ENCODE data around the gene FNDC3A.
"Not testable (repeated sequence)": the region's sequence is repeated elsewhere in the genome, so short reads cannot be mapped to it uniquely, and the experiment has no call there.

Gene FNDC3A

DNA sequence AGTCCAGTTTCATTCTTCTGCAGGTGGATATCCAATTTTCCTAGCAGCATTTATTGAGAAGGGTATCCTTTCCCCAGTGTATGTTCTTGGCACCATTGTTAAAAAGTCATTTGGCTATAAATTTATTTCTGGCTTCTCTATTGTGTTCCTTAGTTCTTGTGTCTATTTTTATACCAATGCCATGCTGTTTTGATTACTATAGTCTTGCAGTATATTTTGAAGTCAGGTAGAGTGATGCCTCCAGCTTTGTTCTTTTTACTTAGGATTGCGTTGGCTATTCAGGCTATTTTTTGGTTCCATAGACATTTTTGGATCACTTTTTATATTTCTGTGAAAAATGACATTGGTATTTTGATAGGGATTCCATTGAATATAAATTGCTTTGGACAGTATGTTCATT lies 172.7 kb downstream of the FNDC3A start:
- DNase-seq, result no peak

DNA sequence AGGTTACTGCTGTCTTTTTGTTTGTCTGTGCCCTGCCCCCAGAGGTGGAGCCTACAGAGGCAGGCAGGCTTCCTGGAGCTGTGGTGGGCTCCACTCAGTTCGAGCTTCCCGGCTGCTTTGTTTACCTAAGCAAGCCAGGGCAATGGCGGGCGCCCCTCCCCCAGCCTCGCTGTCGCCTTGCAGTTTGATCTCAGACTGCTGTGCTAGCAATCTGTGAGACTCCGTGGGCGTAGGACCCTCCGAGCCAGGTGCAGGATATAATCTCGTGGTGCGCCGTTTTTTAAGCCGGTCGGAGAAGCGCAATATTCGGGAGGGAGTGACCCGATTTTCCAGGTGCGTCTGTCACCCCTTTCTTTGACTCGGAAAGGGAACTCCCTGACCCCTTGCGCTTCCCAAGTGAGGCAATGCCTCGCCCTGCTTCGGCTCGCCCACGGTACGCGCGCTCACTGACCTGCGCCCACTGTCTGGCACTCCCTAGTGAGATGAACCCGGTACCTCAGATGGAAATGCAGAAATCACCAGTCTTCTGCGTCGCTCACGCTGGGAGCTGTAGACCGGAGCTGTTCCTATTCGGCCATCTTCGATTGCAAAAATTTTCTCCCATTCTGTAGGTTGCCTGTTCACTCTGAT lies 182.4 kb downstream of the FNDC3A start:
- not testable (repeated sequence) for DNase-seq

DNA sequence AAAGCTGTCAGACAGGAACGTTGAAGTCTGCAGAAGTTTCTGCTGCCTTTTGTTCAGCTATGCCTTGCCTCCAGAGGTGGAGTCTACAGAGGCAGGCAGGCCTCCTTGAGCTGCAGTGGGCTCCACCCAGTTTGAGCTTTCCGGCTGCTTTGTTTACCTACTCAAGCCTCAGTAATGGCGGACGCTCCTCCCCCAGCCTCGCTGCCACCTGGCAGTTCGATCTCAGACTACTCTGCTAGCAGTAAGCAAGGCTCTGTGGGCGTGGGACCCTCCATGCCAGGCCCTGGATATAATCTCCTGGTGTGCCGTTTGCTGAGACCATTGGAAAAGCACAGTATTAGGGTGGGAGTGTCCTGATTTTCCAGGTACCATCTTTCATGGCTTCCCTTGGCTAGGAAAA lies 187.4 kb downstream of the FNDC3A start:
- DNase-seq, result not testable (repeated sequence)

DNA sequence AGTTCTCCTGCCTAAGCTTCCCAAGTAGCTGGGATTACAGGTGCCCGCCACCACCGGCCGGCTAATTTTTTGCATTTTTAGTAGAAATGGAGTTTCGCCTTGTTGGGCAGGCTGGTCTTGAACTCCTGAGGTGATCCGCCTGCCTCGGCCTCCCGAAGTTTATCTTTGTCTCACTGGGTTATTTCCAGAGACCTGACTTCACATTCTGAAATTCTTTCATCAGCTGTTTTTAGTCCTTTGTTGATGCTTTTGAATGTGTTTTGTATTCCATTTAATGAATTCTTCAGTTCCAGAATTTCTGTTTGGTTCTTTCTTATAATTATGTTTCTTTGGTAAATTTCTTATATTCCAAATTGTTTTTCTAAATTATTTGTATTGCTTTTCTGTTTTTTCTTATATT lies 189.0 kb downstream of the FNDC3A start:
- no peak for DNase-seq

DNA sequence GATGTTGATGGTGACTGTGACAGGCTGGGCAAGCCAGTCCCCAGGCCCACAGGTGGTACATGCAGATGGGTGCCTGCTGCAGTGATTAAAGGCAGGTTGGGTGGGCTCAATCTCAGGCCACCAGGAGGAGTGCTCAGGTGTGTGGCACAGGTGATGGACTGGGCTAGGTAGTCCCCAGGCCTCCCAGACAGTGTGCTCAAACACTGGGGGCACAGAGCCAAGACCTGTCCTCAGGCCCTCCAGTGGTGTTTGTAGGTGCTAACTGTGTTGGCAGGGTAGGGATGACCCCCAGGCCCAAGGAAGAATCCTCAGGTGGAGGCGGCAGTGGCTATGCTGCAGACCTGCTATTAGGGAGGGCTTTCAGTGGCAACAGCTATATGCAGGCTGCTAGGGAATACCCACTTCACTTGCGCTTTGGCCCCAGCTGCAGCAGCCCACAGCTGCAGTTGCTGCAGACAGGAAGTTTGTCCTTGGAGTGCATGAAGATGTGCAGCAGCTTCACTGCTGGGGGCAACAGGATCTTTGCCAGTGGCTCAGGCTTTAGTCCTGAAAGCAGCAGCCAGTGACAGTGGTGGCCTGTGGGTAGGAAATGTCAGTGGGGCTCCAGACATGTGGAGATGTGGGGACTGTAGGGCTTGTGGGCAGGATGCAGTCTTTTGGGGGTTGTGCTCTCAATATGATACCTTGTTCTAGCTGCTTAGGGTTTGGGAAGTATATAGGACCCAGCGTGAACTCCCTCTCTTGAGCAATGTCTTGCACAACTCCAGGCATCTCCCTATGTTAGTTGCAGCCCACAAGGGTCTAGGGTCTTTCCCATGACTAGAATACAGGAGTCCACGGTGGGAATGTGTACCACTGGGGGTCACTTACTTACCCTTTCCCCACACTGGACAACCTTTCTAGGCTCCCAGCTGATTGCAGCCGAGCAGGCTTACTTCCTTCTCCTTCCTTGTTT lies 190.4 kb downstream of the FNDC3A start:
- no peak for DNase-seq

DNA sequence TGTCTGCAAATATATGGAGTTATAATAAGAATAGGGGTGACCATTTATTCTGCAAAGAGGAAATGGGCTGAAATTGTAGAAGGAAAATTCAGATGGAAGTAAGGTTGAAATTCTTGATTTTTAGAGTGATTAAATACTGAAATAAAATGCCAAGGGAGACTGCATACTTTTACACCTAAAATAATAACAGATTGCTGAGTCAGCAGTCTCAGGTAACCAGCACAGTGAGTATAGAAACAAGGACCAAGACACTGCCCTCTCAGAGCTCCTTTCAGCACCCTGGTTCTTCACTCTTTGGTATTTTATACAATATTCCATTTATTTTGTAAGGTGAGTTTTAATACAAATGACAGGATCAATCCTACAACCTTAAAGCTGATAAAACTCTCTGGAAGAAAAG lies 195.6 kb downstream of the FNDC3A start:
- no peak for DNase-seq

DNA sequence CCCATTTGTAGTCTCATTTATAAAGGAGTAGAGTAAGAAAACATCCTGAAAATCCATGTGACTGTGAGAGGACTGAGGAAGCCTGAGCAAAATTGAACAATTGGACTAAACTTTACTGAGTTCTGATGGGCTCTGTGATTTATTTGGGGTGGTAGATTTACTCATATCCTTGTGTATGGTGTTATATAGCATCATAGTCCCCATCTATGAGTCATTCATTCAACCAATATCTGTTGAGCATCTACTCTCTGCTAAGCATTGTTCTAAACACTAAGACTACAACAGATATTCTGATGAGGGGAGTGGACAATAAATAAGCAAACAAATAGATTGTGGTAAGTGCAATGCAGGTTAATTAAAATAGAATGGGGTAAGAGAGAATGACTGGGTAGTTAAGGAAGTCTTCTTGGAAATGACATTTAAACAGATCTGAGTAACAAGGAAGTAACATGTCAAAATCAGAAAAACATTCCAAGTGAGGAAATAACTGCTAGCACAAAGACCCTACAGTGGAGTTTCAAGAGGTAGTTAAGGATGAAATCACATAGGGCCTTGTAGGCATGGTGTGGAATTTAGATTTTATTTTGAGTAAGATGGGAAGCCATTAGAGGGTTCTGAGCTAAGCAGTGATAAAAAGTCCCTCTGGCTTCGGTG lies 208.1 kb downstream of the FNDC3A start:
- DNase-seq, result no peak

DNA sequence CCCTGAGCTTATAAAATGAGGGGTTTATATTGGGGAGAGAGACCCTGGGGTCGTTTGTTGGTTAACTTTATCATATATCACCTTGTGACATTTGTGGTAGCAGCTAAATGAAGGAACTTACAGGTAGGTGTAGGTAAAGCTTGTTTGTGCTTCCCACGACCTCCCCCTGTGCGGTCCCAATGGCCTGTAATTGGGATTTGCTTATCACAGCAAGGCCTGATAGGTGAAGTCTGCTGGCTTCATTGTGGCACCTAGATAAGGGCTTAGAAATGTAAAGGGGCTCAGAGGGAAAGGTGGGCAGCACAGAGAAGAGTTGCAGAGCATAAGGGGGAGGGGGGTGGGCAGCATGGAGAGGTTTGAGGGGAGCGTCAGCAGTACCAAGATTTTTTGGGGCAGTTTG lies 208.9 kb downstream of the FNDC3A start:
- DNase-seq, result no peak

DNA sequence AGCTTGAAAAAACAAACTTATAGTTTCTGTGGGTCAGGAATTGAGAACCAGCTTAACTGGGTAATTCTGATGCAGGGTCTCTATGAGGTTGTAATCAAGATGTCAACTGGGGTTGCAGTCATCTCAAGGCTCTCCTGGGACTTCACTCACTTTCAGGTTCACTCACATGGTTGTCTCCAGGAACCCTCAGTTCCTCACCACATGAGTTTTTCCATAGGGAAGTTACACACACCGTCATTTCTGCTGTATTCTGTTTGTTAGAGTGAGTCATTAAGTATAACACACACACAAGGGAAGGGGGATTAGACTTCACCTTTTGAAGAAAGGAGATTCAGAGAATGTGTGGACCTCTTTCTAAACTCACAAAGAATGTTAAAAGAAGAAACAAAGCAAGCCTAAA lies 209.6 kb downstream of the FNDC3A start:
- no peak for DNase-seq

DNA sequence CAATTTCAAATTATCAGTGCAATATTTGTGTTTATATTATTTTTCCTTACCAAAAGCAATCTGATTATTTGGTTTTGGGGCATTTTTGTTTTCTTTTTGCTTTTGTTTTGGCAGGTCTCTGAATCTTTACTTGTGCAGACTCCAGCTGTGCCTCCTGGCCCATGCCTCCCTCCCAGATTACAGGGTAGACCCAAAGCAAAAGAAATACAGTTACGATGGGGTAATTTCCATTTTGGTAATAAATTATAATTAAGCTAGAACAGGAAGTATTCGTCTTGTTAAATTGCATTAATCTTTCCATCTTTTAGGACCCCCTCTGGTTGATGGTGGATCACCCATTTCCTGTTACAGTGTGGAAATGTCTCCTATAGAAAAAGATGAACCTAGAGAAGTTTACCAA lies 215.2 kb downstream of the FNDC3A start:
- no peak for DNase-seq

DNA sequence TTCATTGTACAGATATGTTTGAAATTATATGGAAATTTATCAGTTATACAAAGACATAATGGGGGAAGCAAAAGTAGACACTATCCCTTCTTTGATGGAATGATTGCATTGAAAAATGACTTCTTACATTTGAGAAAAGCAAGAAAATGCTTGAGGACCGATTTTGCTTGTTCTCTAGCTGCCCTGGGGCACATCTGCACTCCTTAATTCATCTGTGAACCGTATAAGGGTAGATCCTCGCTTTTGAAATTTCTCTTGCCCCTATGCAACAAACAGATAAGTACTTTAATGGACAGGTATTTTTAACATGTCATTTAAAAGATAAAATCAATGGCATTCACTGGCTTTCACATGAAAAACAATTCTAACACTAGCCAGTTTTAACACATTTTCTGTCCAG lies 230.9 kb downstream of the FNDC3A start:
- no peak for DNase-seq

DNA sequence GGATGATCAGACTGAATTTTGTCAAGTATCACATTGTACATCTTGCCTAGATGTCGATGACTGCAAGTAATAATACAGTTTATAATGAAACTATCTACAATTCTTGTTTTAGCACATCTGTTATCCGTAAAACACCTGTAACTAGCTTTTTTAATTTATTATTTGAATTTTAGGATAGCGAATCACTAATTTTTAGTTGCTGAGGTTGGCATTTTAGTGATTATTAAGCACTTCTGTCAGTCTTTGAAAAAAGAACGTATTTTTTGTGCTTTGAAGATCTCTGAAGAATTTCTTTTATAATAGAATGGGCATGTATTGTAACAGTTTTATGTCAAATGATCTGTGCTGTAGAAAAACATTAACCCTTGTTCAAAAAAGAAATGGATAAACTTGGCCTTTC lies 232.9 kb downstream of the FNDC3A start:
- no peak for DNase-seq

DNA sequence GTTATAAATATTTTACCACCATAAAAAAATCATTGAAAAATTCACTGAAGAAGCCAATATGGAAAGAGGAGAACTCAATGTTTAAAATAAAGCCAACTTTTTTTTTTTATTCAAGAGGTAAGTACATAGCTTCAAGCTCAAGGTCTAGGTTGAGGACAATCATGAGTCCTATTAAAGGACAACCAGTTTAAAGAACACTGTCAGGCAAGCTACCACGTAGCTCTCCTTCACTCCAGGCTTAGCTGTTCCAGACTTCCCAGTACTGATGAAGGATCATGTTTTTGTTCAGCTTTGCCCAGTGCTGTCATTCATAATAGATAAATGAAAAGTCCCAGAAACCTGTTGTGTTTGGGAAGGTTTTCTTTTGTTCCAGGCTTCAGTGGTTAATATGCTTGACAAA lies 234.4 kb downstream of the FNDC3A start:
- no peak for DNase-seq

DNA sequence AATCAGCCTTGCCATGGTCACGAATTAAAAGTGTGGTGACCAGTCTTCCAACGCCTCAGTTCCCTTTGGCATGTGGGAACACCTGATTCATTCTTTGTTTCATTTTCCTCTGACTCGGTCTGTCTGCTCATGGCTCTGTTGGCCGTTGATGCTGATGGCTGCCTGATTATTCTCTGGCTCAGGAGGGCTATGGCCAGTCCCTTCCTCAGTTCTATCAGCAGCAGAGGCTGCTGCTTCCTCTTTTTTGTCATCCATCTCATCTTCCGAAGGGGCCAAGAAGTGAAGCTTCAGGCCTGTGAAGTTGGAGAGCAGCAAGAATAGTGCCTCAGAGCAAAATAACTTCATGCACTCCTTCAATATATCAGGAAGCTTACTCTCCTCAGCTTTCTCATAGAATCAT lies 235.0 kb downstream of the FNDC3A start:
- no peak for DNase-seq

DNA sequence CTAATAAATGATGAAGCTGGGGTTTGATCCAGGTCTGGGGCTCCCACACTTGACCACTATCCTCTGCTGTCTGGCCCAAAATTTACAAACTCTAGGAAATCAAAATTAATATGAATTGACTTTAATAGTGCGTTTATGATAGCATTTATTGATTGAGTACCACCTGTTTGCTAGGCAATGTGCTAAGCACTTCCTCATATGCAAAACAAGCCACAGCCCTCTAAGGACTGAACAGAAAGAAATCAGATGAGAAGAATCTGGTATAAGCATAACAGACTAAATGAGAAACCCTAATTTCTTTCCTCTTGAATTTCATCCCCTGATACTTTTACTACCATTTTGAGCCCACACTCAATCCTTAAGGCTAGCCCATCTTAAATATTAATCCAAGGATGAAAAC lies 237.8 kb downstream of the FNDC3A start:
- no peak for DNase-seq

DNA sequence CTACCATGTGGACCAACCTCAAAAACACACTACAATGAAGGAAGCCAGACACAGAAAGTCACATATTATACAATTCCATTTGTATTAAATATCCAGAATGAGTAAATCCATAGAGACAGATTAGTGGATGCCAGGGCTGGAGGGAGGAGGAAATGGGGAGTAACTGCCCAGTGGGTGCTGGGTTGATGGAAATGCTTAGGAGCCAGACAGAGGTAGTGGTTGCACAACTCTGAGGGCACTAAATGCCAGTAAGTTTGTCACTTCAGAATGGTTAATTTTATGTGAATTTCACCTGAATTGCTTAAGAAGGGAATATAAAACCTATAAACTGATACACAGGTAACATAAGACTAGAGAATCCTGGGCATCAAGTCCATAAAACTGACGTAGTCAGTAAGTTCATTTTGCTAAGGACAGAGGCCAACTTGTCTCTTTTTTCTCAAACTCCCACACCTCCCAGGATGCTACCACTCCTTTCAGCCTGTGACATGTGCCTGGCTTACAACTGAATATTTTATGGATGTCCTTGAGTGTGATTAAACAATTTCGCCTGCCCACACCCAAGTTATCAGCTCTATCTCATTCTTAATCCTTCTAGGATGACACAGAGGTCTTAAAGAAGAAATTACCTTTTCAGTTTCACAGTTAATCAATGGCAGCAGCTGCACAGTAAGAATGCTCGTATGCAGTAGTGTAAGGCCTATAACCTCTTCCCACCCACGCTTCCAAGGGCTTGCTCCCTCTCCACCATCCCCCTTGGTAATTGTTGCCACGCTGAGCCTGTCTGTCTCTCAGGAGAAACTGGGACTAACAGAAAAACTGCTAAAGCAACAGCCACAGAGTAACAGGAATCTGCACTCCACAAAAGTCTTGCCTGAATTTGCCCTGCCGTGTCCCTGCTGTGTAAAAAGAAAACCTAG lies 238.5 kb downstream of the FNDC3A start:
- no peak for DNase-seq

DNA sequence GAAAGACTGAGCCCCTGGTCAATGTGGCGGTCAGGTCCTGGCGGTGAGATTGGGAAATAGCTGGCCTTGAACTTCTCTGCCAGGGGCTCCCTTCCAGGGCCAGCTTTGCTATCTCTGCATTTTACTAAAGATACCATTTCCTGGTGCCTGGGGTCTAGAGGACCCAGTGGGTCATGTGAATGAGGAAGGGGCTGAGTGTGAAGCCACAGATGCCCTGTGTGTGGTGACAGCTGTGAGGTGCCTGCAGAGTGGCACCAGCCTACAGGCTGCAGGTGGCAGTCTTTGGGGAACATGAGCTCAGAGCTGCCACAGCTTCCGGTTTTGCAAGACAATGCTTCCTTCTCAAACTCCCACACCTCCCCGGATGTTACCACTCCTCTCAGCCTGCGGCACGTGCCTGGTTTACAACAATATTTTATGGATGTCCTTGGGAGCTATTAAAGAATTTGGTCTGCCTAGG lies 239.2 kb downstream of the FNDC3A start:
- no peak for DNase-seq

DNA sequence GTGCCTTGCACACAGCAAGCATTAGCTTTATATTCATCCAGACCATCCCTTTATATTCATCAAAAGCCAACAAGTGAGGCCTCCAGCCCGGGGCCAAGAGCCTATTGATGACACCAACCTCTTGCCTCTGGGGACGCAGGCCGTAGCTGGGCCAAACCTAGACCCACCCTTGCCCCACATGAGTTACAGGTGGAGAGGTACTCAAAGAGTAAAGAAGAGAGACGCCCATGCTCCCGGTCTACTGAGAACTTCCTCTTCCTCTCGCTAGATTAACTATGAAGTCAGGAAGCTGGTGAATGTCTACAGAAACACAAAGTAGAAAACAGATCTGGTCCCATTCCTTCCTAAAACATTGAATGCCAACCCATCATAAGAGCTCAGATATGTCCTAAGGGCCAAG lies 240.6 kb downstream of the FNDC3A start:
- DNase-seq, result no peak

DNA sequence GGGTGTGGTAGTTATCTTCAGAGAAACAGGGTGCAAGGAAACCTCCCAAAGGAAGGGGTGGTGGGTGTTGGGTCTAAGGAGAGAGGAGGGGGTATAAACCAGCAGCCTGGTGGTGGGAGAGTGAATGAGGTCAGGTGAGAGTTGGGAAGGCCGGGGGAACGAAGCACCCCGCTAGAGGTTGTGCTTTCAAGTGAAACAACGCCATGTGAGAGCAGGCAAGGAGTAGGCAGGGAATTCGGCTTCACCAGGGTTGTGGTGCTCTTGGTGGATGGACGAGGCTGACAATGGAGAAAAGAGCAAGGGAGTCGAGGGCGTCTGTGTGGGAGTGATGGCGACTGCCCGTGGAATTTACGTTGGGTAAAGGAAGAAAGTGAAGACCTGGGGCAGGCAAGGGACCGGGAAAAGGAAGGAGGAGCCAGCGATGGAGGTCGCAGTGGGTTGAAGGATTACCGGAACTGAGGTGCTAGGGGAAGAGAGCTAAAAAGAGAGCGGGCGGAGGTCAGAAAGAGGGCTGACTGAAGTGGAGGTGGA lies 242.3 kb downstream of the FNDC3A start:
- no peak for DNase-seq

DNA sequence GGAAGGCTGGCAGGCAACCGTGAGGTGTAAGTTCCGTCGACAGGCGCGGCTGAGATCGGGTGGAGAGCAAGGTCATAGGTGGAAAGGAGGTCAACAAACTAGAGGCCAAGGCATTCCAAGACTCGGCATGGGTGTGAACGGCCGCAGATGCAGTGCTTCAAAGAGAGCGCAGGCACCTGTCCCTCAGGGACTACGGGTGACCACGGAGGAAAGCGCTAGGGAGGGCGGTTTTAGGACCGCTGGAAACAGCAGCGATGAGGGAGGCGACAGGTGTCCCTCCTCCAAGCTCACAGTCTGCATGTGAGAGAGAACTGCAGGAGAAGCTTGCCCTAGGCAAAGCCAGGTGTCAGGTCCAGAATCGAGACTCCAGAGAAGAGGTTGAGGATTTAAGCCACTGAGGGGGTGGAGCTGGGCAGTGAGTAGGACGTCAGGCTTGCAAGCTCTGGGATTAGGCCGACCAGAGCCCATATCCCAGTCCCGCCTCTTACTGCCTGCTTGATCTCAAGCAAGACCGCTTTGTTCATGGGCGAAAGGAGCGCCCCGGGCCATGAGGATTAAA lies 242.9 kb downstream of the FNDC3A start:
- DNase-seq, result no peak

DNA sequence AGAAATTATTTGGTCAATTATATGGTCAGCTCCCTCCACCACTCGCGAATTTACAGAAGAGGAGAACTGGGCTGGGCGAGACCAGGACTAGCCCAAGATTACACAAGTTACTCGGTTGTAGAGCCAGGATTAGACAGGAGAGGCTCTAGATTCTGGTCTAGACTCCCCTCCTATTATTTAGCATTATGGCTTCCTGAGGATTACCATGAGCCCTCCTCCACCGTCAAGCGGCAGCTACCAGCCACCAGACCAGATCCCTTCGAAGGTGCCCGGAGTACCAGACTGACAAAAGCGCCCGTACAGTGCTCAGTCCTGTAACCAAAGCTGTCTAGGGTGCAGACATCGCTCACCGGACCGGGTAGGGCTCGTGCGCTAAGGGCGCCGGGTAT lies 243.9 kb downstream of the FNDC3A start:
- no peak for DNase-seq
